Measurements from ENCODE around the gene KRTAP10-2.

- TF ChIP-seq EZH2 (IDR thresholded peaks at IDR 0.05; ENCODE audit: borderline replicate concordance, low read length) (no peak), CTCF (conservative IDR thresholded peaks at IDR 0.05 in 1 of 2, IDR thresholded peaks at IDR 0.05 in 1 of 2; ENCODE audit: extremely low read depth in 1 of 2, insufficient read depth in 1 of 2, low read depth in 1 of 2, low read length in 2 of 2) (no peak)
Observed at GRCh38 chr21:44534688-44535087, 16.6 kb downstream of the KRTAP10-2 start.

All from mammary epithelial cell (primary cell).